Heart right ventricle (tissue), 16 donors: ENCODE results near the gene NAA50. TPM values are rescaled to one million over a fixed set of nuclear protein-coding genes. Genes with fewer than 3 reads are reported as not detected.

Experiments
- ATAC-seq, 8 donors: fragments of 200-7000 bp; cut with Tn5 transposase; one replicate each; pipeline ENCODE4 v1.9.1; 2020; ENCODE audit warnings: mild to moderate bottlenecking in 8 of 8, moderate library complexity in 8 of 8, moderate number of reproducible peaks in 1 of 8
- DNase-seq, 2 donors: peaks; one replicate each; pipeline ENCODE4 v3.0.0-alpha.2; 2020
- H3K27ac ChIP-seq, 10 donors: fragments of 200-600 bp; sonication (generic) in 2 of 10; one replicate each; pipeline versions ENCODE4 v1.5.0 to v1.8.0; 2020 to 2022; ENCODE audit warnings: mild to moderate bottlenecking in 3 of 10
- H3K27me3 ChIP-seq, 7 donors: fragments of 200-600 bp; one replicate each; pipeline ENCODE4 v1.8.0; 2021 to 2022; ENCODE audit warnings: mild to moderate bottlenecking in 2 of 7
- H3K36me3 ChIP-seq, 9 donors: fragments of 200-600 bp; sonication (generic) in 1 of 9; one replicate each; pipeline versions ENCODE4 v1.5.0 to v1.8.0; 2020 to 2022; ENCODE audit warnings: mild to moderate bottlenecking in 2 of 9
- H3K4me1 ChIP-seq, 9 donors: fragments of 200-600 bp; sonication (generic) in 1 of 9; one replicate each; pipeline versions ENCODE4 v1.5.0 to v1.8.0; 2020 to 2022; ENCODE audit warnings: mild to moderate bottlenecking in 4 of 9
- H3K4me3 ChIP-seq, 10 donors: fragments of 200-600 bp; sonication (generic) in 2 of 10; one replicate each; pipeline versions ENCODE4 v1.5.0 to v1.8.0; 2020 to 2022; ENCODE audit warnings: mild to moderate bottlenecking in 7 of 10, moderate library complexity in 2 of 10
- H3K9me3 ChIP-seq, 11 donors: fragments of 200-600 bp in 10 of 11; sonication (generic) in 2 of 11; one replicate each; pipeline versions ENCODE4 v1.5.0 to v1.8.0; 2013 to 2022; ENCODE audit warnings: mild to moderate bottlenecking in 2 of 11, control low read depth in 1 of 11, moderate library complexity in 1 of 11
- CTCF ChIP-seq, 9 donors: fragments of 200-600 bp; sonication (generic) in 2 of 9; IDR thresholded peaks; one replicate each; pipeline versions ENCODE4 v1.5.0 to v1.8.0; 2021 to 2022; ENCODE audit warnings: antibody characterized with exemption in 9 of 9, mild to moderate bottlenecking in 5 of 9, moderate library complexity in 1 of 9
- WGBS, 2 donors: extraction: QIAGEN DNeasy Blood & Tissue Kit; methylation state at CpG; one replicate each; pipeline ENCODE4 v1.1.7; 2013; ENCODE audit warnings: inconsistent platforms in 1 of 2; 5-methylcytosine and 5-hydroxymethylcytosine counted together
- intact Hi-C, 10 donors: fragments of 100-400 bp; cut with DNase I; formaldehyde crosslinking; loops; one replicate each; pipeline versions ENCODE4 v1.11.1 to v1.14.2; 2022
- polyA plus RNA-seq, 2 donors: library from polyadenylated mRNA; stranded (reverse); fragments of 200-250 nt; gene quantifications; one replicate each; pipeline ENCODE4 v1.2.3, GENCODE V29; 2013
- total RNA-seq, 10 donors: library from RNA; stranded (reverse); fragmentation: NEBNext Ultra II Directional in 3 of 10; extraction: Animal tissue kit (Norgen Biotek cat#: 25700) in 3 of 10; gene quantifications; one replicate each; pipeline versions ENCODE4 v1.2.1 to v1.2.4, GENCODE V29; 2021 to 2023
- donor health status: Arrhythmogenic right ventricular cardiomyopathy.
- donor health status: ischemic (EF 13 %, LVEDD 7.1; RV severe dilation, severe dysfunction).
- donor health status: healthy with polysubstance abuse.
- donor health status: DM: no; HTN: yes; CAD: no.
- donor health status: DM: no; HTN: no; CAD: no.
- donor health status: ischemic (EF 25% LVEDD 6.9; RV normal size, moderate dysfunction).
- donor health status: ischemic (EF 25% LVEDD 5.7; RV mildly dilated, moderate dysfunction).
- donor health status: healthy.
- donor health status: DM: yes; HTN: yes; CAD: no.
- donor health status: Ischemic cardiomyopathy.
- donor health status: ischemic (EF 35%, LVEDD 5.7; RV mildly dilated, moderate dysfunction).
- donor health status: nonischemic (EF 11% LVEDD 7.7; RV severe dilation, severe dysfunction).
- donor health status: DM: yes; HTN: yes; CAD: no.
- donor health status: PGD.
- donor health status: ischemic (EF 29% LVEDD 5.4; RV normal size, mild dysfunction).
- donor health status: nonischemic (EF 23%, LVEDD 6.1; RV moderate dilation, normal function).

NAA50 gene
- total and polyA plus RNA-seq, 12 donors = 9.9 to 108 (median 73.1) TPM

- Histone ChIP-seq H3K9me3 (no peaks in the 10 kb centered on the region), H3K4me1 (no peaks in the 10 kb centered on the region), H3K4me3 (no peak overlapping the region), H3K27me3 (no peaks in the 10 kb centered on the region), H3K36me3 (peaks cover 0 to 61% (median 14%) of the 10 kb centered on the region in 9 donors), H3K27ac (peak overlapping the region in 1 of 10 donors; percentile 26)
- ATAC-seq (no peak), DNase-seq (no peak)
- 93 to 94% methylated on average over 3 of the region's 3 CpGs for WGBS, 2 donors
- no peak for TF ChIP-seq CTCF (IDR thresholded peaks at IDR 0.05)
- intact Hi-C loops = no loop called here
These were observed 69.8 kb downstream of the NAA50 start for GRCh38 chr3:113676261-113676660.

- TF ChIP-seq CTCF (IDR thresholded peaks at IDR 0.05) = no peak
- H3K36me3 ChIP-seq = peaks cover 0 to 77% (median 14%) of the 10 kb centered on the region in 9 donors
These were observed 72.5 kb downstream of the NAA50 start for GRCh38 chr3:113673593-113673992.

GRCh38 chr3:113668015-113668414 lies 78.0 kb downstream of the NAA50 start:
- 44 to 55% methylated on average over 4 of the region's 4 CpGs for WGBS, 2 donors
- DNase-seq (no peak), ATAC-seq (peak in 1 of 8 donors; percentile 19)
- no peaks in the 10 kb centered on the region for H3K27me3 ChIP-seq
- no peak overlapping the region for H3K27ac ChIP-seq
- no peaks in the 10 kb centered on the region for H3K9me3 ChIP-seq
- H3K36me3 ChIP-seq = peaks cover 0 to 65% (median 15%) of the 10 kb centered on the region in 9 donors
- intact Hi-C loops = no loop called here
- no peak overlapping the region for H3K4me3 ChIP-seq
- peaks cover 0 to 10% (median 0%) of the 10 kb centered on the region in 9 donors for H3K4me1 ChIP-seq
- no peak for TF ChIP-seq CTCF (IDR thresholded peaks at IDR 0.05)

More at GRCh38 chr3:113673593-113673992, 72.5 kb downstream of the NAA50 start:
- ATAC-seq = no peak
- no peak overlapping the region for H3K4me3 ChIP-seq
- 76 to 83% methylated on average over 4 of the region's 4 CpGs for WGBS, 2 donors
- intact Hi-C loops = no loop called here
- no peak overlapping the region for H3K27ac ChIP-seq
- H3K4me1 ChIP-seq = peaks cover 0 to under 1% (median 0%) of the 10 kb centered on the region in 9 donors
- no peaks in the 10 kb centered on the region for H3K27me3 ChIP-seq
- no peak for DNase-seq
- no peaks in the 10 kb centered on the region for H3K9me3 ChIP-seq

Other genes starting within 250 kb of the NAA50 start
- gene SPICE1, start 231.1 kb downstream of the NAA50 start, total RNA-seq = 1 to 10 TPM; 2.8 to 7.9 (median 5.0) TPM
- 1 to 10 TPM; 1.7 to 2.3 TPM for gene SPICE1, start 231.1 kb downstream of the NAA50 start, polyA plus RNA-seq
- gene SIDT1, start 213.7 kb downstream of the NAA50 start, total RNA-seq = 1 to 10 TPM in 5 of 10 donors, under 1 TPM in 5; 0.55 to 2.4 (median 0.97) TPM
- under 1 TPM; 0.32 to 0.66 TPM for gene SIDT1, start 213.7 kb downstream of the NAA50 start, polyA plus RNA-seq
- gene USF3, start 49.6 kb downstream of the NAA50 start, total RNA-seq = 10 to 100 TPM; 12.5 to 21.2 (median 16.3) TPM
- 1 to 10 TPM; 3.3 to 7.1 TPM for gene USF3, start 49.6 kb downstream of the NAA50 start, polyA plus RNA-seq
- 10 to 100 TPM; 16.1 to 40.8 (median 19.5) TPM for gene ATP6V1A, start 786 bp upstream of the NAA50 start, total RNA-seq
- 1 to 10 TPM; 7.1 to 7.2 TPM for gene ATP6V1A, start 786 bp upstream of the NAA50 start, polyA plus RNA-seq
- gene GRAMD1C, start 92.5 kb upstream of the NAA50 start, total RNA-seq = 1 to 10 TPM in 8 of 10 donors, under 1 TPM in 2; 0.37 to 4.7 (median 1.2) TPM
- 1 to 10 TPM in 1 of 2 donors, under 1 TPM in 1; 0.49 to 1.5 TPM for gene GRAMD1C, start 92.5 kb upstream of the NAA50 start, polyA plus RNA-seq
- gene ZDHHC23, start 201.8 kb upstream of the NAA50 start, total RNA-seq = 1 to 10 TPM; 1.1 to 3.7 (median 2.4) TPM
- 1 to 10 TPM; 1.5 to 1.7 TPM for gene ZDHHC23, start 201.8 kb upstream of the NAA50 start, polyA plus RNA-seq